ENCODE results near the gene TAS2R7. TPM values are rescaled to one million over a fixed set of nuclear protein-coding genes. Genes with fewer than 3 reads are reported as not detected.

TAS2R7 gene, protein sequence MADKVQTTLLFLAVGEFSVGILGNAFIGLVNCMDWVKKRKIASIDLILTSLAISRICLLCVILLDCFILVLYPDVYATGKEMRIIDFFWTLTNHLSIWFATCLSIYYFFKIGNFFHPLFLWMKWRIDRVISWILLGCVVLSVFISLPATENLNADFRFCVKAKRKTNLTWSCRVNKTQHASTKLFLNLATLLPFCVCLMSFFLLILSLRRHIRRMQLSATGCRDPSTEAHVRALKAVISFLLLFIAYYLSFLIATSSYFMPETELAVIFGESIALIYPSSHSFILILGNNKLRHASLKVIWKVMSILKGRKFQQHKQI
- total RNA-seq, result not detected

DNA sequence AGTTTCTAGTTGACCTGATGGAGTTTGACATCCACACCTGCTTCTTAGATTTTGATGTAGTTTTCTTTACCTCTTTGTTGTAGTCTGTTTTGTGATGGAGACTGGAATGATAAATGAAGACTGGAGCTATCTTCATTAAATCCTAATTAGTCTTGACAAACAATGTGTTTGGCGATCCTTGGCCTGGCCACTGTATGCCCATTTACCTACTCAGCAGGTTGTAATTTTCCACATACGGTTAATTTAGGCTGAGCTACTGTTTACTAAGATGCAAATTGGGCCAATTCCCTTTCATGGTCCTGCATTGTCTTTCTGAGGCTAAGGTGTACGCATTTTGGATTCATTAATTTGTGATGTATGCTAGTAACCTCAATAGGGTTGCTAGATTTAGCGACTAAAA, at the start of gene TAS2R7:
TSS of gene TAS2R7 (minus strand) at position 41 of the 400 bp plus-strand sequence. CDS start 57 bp downstream, outside the sequence.
- no peak within 1 kb of the TSS for H3K27ac ChIP-seq
- DNase-seq, result no peak
- 45 to 50% methylated on average over 4 of the region's 4 CpGs for WGBS, 2 donors
- no peak within 1 kb of the TSS for H3K4me3 ChIP-seq
- H3K4me1 ChIP-seq, result no peaks in the 10 kb centered on the region
- no peak for ATAC-seq
- intact Hi-C loops (cut with DNase I), result no loop called here
- no peaks in the 10 kb centered on the region for H3K9me3 ChIP-seq
- TF ChIP-seq, protein P1, sequence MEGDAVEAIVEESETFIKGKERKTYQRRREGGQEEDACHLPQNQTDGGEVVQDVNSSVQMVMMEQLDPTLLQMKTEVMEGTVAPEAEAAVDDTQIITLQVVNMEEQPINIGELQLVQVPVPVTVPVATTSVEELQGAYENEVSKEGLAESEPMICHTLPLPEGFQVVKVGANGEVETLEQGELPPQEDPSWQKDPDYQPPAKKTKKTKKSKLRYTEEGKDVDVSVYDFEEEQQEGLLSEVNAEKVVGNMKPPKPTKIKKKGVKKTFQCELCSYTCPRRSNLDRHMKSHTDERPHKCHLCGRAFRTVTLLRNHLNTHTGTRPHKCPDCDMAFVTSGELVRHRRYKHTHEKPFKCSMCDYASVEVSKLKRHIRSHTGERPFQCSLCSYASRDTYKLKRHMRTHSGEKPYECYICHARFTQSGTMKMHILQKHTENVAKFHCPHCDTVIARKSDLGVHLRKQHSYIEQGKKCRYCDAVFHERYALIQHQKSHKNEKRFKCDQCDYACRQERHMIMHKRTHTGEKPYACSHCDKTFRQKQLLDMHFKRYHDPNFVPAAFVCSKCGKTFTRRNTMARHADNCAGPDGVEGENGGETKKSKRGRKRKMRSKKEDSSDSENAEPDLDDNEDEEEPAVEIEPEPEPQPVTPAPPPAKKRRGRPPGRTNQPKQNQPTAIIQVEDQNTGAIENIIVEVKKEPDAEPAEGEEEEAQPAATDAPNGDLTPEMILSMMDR (IDR thresholded peaks at IDR 0.05), result no peak
- no peak for TF ChIP-seq POLR2A (IDR thresholded peaks at IDR 0.05)
- H3K36me3 ChIP-seq (replicated peaks in 1 of 2; ENCODE audit: insufficient read depth in 1 of 2, low read depth in 2 of 2), result no peaks in the 10 kb centered on the region
- no peaks in the 10 kb centered on the region for H3K27me3 ChIP-seq

DNA sequence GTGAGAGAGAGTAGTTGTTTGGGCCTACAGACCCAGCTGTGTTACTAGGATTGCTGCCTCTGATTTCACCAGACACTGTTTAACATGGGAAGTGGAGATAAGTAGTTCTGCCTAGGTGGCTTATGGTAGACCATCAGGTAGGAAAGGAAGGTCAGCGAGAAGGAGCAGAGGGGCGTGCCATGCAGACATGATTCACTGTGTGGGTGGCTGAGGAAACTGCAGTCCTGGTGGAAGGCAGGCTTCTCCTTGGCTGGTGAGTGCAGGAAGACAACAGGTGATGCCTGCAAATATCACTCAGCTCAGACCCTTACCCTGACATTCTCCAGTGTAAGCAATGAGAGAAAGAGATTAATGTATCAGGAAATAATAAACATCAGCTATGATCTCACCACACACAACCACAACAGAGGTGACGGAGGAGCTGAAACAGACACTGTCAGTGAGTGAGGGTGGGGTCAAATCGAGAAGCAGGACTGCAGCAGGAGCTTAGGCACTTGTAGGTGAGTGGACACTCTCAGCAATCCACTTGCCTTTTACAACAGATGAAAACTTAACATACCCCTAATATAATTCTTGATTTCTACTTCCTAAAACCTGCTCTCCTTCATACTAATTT, 48.9 kb upstream of the TAS2R7 start:
- intact Hi-C loops (cut with DNase I), result no loop called here

GRCh38 chr12:10849425-10849878, 47.0 kb upstream of the TAS2R7 start, which contains the start of gene PRR4:
Gene PRR4 (minus strand): TSS chr12:10849475. CDS start chr12:10849437, 38 bp downstream.
- H3K9me3 ChIP-seq, result no peaks in the 10 kb centered on the region
- H3K27me3 ChIP-seq, result no peaks in the 10 kb centered on the region
- 86 to 91% methylated on average over 4 of the region's 4 CpGs for WGBS, 2 donors
- H3K4me1 ChIP-seq, result no peaks in the 10 kb centered on the region
- DNase-seq (no peak), ATAC-seq (no peak)
- intact Hi-C loops (cut with DNase I), result no loop called here
- H3K27ac ChIP-seq, result no peak within 1 kb of the TSS
- no peaks in the 10 kb centered on the region for H3K36me3 ChIP-seq (replicated peaks in 1 of 2; ENCODE audit: insufficient read depth in 1 of 2, low read depth in 2 of 2)
- no peak within 1 kb of the TSS for H3K4me3 ChIP-seq
- TF ChIP-seq, protein P1 (IDR thresholded peaks at IDR 0.05), result no peak
- no peak for TF ChIP-seq POLR2A (IDR thresholded peaks at IDR 0.05)

More for the DNA sequence above, 48.9 kb upstream of the TAS2R7 start:
- DNase-seq (no peak), ATAC-seq (no peak)
- H3K4me1 ChIP-seq, result no peaks in the 10 kb centered on the region
- no peaks in the 10 kb centered on the region for H3K9me3 ChIP-seq
- no peaks in the 10 kb centered on the region for H3K36me3 ChIP-seq (replicated peaks in 1 of 2; ENCODE audit: insufficient read depth in 1 of 2, low read depth in 2 of 2)
- no peak overlapping the region for H3K27ac ChIP-seq
- no peak for TF ChIP-seq POLR2A (IDR thresholded peaks at IDR 0.05)
- TF ChIP-seq, protein P1 (IDR thresholded peaks at IDR 0.05), result no peak
- no peaks in the 10 kb centered on the region for H3K27me3 ChIP-seq
- no peak overlapping the region for H3K4me3 ChIP-seq
- WGBS, 2 donors, result 90 to 94% methylated on average over 4 of the region's 4 CpGs

DNA sequence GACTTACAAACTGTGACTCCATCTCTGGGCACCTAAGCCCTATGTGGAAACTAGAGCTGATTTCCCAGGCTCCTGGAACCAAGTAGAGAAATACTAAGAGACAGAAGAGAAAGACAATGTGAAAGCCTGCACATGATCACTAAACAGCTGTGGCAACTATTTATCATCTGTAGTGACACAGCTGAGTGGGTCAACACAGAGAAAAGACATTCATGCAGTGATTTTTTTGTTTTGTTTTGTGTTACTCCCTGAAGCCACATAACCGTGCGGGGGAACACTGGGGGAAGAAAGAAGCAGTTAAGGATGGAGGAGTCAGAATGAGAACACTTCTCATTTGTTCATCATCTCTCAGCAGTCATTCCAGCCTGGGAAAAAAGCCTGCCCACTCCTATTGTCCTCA, 45.3 kb upstream of the TAS2R7 start:
- Histone ChIP-seq H3K36me3 (replicated peaks in 1 of 2; ENCODE audit: insufficient read depth in 1 of 2, low read depth in 2 of 2) (no peaks in the 10 kb centered on the region), H3K4me3 (no peak overlapping the region), H3K27me3 (no peaks in the 10 kb centered on the region), H3K4me1 (no peaks in the 10 kb centered on the region), H3K9me3 (no peaks in the 10 kb centered on the region), H3K27ac (no peak overlapping the region)
- intact Hi-C loops (cut with DNase I), result no loop called here
- ATAC-seq (no peak), DNase-seq (no peak)
- 41 to 47% methylated on average over 2 of the region's 2 CpGs for WGBS, 2 donors
- TF ChIP-seq POLR2A (IDR thresholded peaks at IDR 0.05), result no peak
- TF ChIP-seq, protein P1 (IDR thresholded peaks at IDR 0.05), result no peak

Data from body of pancreas (tissue), 4 donors.